Loucy (cell line): Measurements from ENCODE around the gene EGF.

Experiments used
- CTCF ChIP-seq: fragments of 200-600 bp; sonication (generic); conservative IDR thresholded peaks from 2 replicates; pipeline ENCODE4 v1.5.1; 2014; ENCODE audit warnings: mild to moderate bottlenecking, antibody characterized with exemption, low read length
- EZH2phosphoT487 ChIP-seq: fragments of 200-600 bp; IDR thresholded peaks from 2 replicates; pipeline ENCODE4 v1.6.1; 2018; ENCODE audit warnings: antibody characterized with exemption, mild to moderate bottlenecking, moderate library complexity, borderline replicate concordance

- no peak for TF ChIP-seq CTCF
- TF ChIP-seq EZH2phosphoT487 = no peak
Observed at GRCh38 chr4:110059556-110060191, 147.0 kb downstream of the EGF start.
